Measurements from ENCODE around the gene ABLIM1. TPM values are rescaled to one million over a fixed set of nuclear protein-coding genes. Genes with fewer than 3 reads are reported as not detected.
A peak's percentile ranks its signal among the peaks of the same experiment; 100 is the strongest.

The ABLIM1 gene
- total and polyA plus RNA-seq, 3 donors from 2014 or later, result 90.0 to 137 (median 128) TPM

GRCh38 chr10:114487815-114488536, 170.1 kb downstream of the ABLIM1 start:
- H3K4me1 ChIP-seq, result peaks cover 54% of the 10 kb centered on the region
- H3K36me3 ChIP-seq (ENCODE audit: low read depth, missing control alignments), result no peaks in the 10 kb centered on the region
- DNase-seq, result no peak
- WGBS, 2 donors, result 67 to 80% methylated on average over 9 of the region's 9 CpGs
- no peaks in the 10 kb centered on the region for H3K9me3 ChIP-seq
- no peaks in the 10 kb centered on the region for H3K27me3 ChIP-seq
- TF ChIP-seq CTCF (IDR thresholded peaks at IDR 0.05), result no peak
- TF ChIP-seq POLR2A (IDR thresholded peaks at IDR 0.05), result no peak
- H3K27ac ChIP-seq, result peak overlapping the region in 1 of 2 donors; percentile 83
- intact Hi-C loops (cut with DNase I; ENCODE audit: low total_unique reads), result no loop called here
- no peak overlapping the region for H3K4me3 ChIP-seq

GRCh38 chr10:114486938-114487814, 170.9 kb downstream of the ABLIM1 start:
- peak overlapping the region; percentile 33 to 83 for H3K27ac ChIP-seq
- H3K4me1 ChIP-seq, result peaks cover 52% of the 10 kb centered on the region
- no peak for DNase-seq
- 81% methylated on average over 10 of the region's 10 CpGs for WGBS, 2 donors
- H3K9me3 ChIP-seq, result no peaks in the 10 kb centered on the region
- no peaks in the 10 kb centered on the region for H3K27me3 ChIP-seq
- H3K36me3 ChIP-seq (ENCODE audit: low read depth, missing control alignments), result no peaks in the 10 kb centered on the region
- intact Hi-C loops (cut with DNase I; ENCODE audit: low total_unique reads), result no loop called here
- H3K4me3 ChIP-seq, result no peak overlapping the region
- TF ChIP-seq CTCF (IDR thresholded peaks at IDR 0.05) (no peak), POLR2A (IDR thresholded peaks at IDR 0.05) (no peak)

DNA sequence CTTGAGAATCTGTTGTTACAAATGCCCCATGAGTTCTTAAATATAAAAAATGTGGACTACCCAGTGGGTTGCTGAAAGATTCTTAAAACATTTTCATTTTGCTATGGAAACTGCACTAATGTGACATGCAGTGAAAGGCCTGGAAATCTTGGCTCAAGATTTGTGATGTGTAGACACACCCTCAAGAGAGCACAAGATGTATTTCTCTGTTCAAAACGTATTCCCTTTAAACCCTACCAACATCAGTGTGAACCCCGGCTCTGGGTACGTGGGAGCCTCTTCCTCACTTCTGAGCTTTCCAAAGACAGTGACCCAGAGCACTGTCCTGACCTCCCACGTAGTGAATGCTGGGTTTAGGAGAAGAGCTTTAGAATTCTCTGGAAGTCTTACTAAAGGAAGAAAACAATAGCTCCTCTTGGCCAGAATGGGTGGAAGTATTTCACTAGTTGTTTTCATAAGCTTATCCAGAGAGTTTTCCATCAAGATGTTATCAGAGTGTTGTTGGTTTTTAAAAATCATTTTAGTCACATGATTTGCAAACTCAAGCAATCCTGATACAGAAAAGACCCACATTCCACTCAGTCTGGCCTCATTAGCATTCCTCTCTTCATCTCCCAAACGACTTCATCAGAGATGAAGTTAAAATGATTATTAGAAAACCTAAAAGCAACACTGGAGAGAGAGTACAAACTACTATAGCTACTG, 172.2 kb downstream of the ABLIM1 start:
- peaks cover 52% of the 10 kb centered on the region for H3K4me1 ChIP-seq
- peak overlapping the region; percentile 55 to 83 for H3K27ac ChIP-seq
- intact Hi-C loops (cut with DNase I; ENCODE audit: low total_unique reads), result no loop called here
- H3K36me3 ChIP-seq (ENCODE audit: low read depth, missing control alignments), result no peaks in the 10 kb centered on the region
- TF ChIP-seq CTCF (IDR thresholded peaks at IDR 0.05), result no peak
- no peak for TF ChIP-seq POLR2A (IDR thresholded peaks at IDR 0.05)
- WGBS, 2 donors, result 40 to 53% methylated on average over 5 of the region's 5 CpGs
- no peak overlapping the region for H3K4me3 ChIP-seq
- peak; percentile 46 for DNase-seq
- H3K9me3 ChIP-seq, result no peaks in the 10 kb centered on the region
- no peaks in the 10 kb centered on the region for H3K27me3 ChIP-seq

DNA sequence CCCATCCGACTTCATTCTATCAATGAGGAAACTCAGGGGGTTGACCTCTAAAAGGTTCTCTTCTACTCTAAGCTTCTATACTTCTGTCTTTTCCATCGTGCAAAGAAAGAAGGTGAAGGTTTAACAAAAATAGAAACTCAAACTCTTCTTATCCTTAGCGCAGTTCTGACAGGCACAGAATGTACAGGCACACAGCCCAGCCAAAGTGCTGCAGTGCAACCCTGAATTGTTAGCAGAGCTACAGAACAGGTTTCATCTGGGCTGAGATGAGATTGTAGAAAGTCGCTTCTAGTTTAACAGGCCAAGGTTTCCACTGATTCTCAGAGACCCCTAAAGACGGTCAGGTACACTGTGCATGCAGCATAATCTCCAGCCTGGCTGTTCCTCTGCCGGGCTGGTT, 174.5 kb downstream of the ABLIM1 start:
- no peaks in the 10 kb centered on the region for H3K36me3 ChIP-seq (ENCODE audit: low read depth, missing control alignments)
- H3K27ac ChIP-seq, result peak overlapping the region; percentile 74 to 83
- WGBS, 2 donors, result 33 to 57% methylated on average over 5 to 6 of the region's 6 CpGs
- TF ChIP-seq CTCF (IDR thresholded peaks at IDR 0.05) (no peak), POLR2A (IDR thresholded peaks at IDR 0.05) (no peak)
- H3K27me3 ChIP-seq, result no peaks in the 10 kb centered on the region
- intact Hi-C loops (cut with DNase I; ENCODE audit: low total_unique reads), result no loop called here
- H3K4me1 ChIP-seq, result peaks cover 52% of the 10 kb centered on the region
- H3K4me3 ChIP-seq, result no peak overlapping the region
- DNase-seq, result peak; percentile 67
- H3K9me3 ChIP-seq, result no peaks in the 10 kb centered on the region

Data from testis (tissue), 3 donors.